Esophagus squamous epithelium (tissue), 4 donors: ENCODE measurements around the gene GRAMD4.

Experiments
- POLR2A ChIP-seq, 4 donors: fragments of 450-650 bp; IDR thresholded peaks; one replicate each; pipeline ENCODE4 v1.6.1; 2017; ENCODE audit warnings: antibody characterized with exemption in 4 of 4, mild to moderate bottlenecking in 4 of 4, moderate library complexity in 3 of 4
- TF ChIP-seq, protein P1 (sequence below), 6 experiments: fragments of 450-650 bp in 4 of 6; fragments of 200-600 bp in 2 of 6; sonication (generic) in 2 of 6; IDR thresholded peaks; one replicate each; pipeline ENCODE4 v1.5.1; 2016 to 2019; ENCODE audit warnings: antibody characterized with exemption in 6 of 6, mild to moderate bottlenecking in 4 of 6, moderate library complexity in 4 of 6

DNA sequence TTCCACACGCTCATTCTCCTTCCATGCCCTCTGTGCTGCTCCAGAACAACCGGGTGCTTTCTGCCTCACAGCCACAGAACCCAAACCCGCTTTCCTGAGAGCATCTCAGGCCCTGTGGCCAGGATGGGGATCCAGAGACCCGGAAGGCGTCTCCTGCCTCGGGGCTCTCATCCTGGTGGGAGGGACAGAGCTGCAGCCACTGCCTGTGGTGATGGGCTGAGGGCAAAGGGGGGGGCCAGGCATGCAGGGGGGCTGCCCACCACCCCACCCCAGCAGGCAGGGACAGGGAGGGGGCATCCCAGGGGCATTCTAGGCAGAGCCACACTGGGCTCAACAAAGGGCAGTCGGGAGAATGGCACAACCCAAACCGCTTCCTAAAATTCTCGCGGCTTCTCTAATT lies 76.4 kb downstream of the GRAMD4 start:
- TF ChIP-seq, protein P1, sequence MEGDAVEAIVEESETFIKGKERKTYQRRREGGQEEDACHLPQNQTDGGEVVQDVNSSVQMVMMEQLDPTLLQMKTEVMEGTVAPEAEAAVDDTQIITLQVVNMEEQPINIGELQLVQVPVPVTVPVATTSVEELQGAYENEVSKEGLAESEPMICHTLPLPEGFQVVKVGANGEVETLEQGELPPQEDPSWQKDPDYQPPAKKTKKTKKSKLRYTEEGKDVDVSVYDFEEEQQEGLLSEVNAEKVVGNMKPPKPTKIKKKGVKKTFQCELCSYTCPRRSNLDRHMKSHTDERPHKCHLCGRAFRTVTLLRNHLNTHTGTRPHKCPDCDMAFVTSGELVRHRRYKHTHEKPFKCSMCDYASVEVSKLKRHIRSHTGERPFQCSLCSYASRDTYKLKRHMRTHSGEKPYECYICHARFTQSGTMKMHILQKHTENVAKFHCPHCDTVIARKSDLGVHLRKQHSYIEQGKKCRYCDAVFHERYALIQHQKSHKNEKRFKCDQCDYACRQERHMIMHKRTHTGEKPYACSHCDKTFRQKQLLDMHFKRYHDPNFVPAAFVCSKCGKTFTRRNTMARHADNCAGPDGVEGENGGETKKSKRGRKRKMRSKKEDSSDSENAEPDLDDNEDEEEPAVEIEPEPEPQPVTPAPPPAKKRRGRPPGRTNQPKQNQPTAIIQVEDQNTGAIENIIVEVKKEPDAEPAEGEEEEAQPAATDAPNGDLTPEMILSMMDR (IDR thresholded peaks at IDR 0.05), result no peak
- TF ChIP-seq POLR2A (IDR thresholded peaks at IDR 0.05), result no peak
